Uterine smooth muscle cell (primary cell): ENCODE results near the gene IGF2R. TPM values are rescaled to one million over a fixed set of nuclear protein-coding genes. Genes with fewer than 3 reads are reported as not detected.

Experiments
- total RNA-seq: library from RNA; depleted of rRNA; stranded (reverse); fragments of >200 nt; gene quantifications from 2 replicates; pipeline ENCODE4 v1.2.3, GENCODE V29; 2014

Gene IGF2R, protein sequence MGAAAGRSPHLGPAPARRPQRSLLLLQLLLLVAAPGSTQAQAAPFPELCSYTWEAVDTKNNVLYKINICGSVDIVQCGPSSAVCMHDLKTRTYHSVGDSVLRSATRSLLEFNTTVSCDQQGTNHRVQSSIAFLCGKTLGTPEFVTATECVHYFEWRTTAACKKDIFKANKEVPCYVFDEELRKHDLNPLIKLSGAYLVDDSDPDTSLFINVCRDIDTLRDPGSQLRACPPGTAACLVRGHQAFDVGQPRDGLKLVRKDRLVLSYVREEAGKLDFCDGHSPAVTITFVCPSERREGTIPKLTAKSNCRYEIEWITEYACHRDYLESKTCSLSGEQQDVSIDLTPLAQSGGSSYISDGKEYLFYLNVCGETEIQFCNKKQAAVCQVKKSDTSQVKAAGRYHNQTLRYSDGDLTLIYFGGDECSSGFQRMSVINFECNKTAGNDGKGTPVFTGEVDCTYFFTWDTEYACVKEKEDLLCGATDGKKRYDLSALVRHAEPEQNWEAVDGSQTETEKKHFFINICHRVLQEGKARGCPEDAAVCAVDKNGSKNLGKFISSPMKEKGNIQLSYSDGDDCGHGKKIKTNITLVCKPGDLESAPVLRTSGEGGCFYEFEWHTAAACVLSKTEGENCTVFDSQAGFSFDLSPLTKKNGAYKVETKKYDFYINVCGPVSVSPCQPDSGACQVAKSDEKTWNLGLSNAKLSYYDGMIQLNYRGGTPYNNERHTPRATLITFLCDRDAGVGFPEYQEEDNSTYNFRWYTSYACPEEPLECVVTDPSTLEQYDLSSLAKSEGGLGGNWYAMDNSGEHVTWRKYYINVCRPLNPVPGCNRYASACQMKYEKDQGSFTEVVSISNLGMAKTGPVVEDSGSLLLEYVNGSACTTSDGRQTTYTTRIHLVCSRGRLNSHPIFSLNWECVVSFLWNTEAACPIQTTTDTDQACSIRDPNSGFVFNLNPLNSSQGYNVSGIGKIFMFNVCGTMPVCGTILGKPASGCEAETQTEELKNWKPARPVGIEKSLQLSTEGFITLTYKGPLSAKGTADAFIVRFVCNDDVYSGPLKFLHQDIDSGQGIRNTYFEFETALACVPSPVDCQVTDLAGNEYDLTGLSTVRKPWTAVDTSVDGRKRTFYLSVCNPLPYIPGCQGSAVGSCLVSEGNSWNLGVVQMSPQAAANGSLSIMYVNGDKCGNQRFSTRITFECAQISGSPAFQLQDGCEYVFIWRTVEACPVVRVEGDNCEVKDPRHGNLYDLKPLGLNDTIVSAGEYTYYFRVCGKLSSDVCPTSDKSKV (N-terminal part only)
- 172 and 278 TPM in 2 replicates for total RNA-seq

DNA sequence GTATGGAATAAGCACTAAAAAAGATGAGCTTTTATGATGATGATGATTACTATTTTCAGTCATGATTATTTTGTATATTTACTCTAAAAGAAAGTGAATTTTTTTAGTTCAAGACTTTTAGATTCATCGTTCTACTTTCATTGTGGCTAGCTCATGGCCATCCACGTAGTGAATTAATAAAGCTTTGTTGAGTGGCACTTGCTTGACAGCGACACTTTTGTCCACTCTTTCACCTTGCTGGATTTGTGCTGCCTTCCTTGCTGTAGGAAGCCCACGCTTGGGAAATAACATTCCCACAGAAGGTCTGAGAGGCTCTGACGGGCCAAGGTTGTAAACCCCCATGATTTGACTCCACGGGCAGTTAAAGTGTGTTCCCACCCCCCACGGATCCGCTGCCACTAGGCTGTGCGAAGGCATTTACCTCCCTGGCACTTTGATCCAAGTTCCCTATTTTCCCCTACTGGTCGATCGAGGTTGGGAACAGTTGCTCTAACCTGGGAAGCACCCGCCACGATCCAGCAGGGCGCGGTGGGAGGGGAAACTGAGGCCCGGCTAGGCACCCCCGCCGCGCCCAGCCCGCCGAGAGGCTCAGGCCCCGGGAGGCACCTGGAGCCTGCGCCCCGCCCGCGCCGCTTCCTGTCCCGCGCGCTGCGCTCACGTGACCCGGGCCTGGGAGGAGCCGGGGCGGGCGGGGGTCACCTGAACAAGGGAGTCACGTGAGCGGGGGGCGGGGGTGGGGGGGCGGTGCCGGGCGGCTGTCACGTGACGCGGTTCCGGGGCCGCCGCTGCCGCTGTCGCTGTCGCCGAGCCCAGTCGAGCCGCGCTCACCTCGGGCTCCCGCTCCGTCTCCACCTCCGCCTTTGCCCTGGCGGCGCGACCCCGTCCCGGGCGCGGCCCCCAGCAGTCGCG lies at the start of gene IGF2R:
IGF2R (plus strand) TSS at position 788 of the 909 bp plus-strand sequence. CDS start 165 bp downstream, outside the sequence.

DNA sequence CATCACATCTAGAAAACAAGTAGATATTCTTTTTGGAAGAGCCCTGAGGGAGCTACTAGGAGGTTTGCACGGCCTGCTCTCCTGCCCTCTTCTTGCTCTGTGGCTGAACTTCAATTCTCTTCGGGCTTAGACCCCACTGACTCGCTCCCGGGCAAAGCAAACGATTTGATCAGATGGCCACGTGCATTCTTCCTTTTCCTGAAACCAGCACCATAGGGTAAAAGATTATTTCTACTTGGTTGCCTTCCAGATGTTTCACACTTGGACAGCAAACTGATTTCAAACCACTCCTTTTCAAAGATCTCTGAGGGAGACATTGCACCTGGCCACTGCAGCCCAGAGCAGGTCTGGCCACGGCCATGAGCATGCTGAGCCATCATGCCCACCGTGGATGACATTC lies 152.7 kb downstream of the IGF2R start, which contains the start of gene SLC22A1:
SLC22A1 (plus strand) TSS at position 258 of the 400 bp plus-strand sequence; CDS start at position 379, 121 bp downstream.

Other genes starting within 250 kb of the IGF2R start
- 102 and 115 TPM in 2 replicates for gene WTAP, start 241.6 kb upstream of the IGF2R start, total RNA-seq
- gene ACAT2, start 207.0 kb upstream of the IGF2R start, total RNA-seq: 144 and 145 TPM in 2 replicates
- gene TCP1, start 179.5 kb upstream of the IGF2R start, total RNA-seq: 254 and 451 TPM in 2 replicates
- 62.9 and 96.7 TPM in 2 replicates for gene MRPL18, start 178.6 kb upstream of the IGF2R start, total RNA-seq
- gene PNLDC1, start 168.8 kb upstream of the IGF2R start, total RNA-seq: not detected in 2 replicates
- gene MAS1, start 78.1 kb upstream of the IGF2R start, total RNA-seq: not detected in 2 replicates
- gene SLC22A1, start 152.7 kb downstream of the IGF2R start, total RNA-seq: 0.62 and 0.77 TPM in 2 replicates